Superior temporal gyrus (tissue), 1 donor: Measurements from ENCODE around the gene NDFIP2.

Experiments
- DNase-seq: peaks from one replicate; pipeline ENCODE4 v3.0.0-alpha.2; 2016; ENCODE audit errors: extremely low spot score

The NDFIP2 gene, protein sequence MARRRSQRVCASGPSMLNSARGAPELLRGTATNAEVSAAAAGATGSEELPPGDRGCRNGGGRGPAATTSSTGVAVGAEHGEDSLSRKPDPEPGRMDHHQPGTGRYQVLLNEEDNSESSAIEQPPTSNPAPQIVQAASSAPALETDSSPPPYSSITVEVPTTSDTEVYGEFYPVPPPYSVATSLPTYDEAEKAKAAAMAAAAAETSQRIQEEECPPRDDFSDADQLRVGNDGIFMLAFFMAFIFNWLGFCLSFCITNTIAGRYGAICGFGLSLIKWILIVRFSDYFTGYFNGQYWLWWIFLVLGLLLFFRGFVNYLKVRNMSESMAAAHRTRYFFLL

DNA sequence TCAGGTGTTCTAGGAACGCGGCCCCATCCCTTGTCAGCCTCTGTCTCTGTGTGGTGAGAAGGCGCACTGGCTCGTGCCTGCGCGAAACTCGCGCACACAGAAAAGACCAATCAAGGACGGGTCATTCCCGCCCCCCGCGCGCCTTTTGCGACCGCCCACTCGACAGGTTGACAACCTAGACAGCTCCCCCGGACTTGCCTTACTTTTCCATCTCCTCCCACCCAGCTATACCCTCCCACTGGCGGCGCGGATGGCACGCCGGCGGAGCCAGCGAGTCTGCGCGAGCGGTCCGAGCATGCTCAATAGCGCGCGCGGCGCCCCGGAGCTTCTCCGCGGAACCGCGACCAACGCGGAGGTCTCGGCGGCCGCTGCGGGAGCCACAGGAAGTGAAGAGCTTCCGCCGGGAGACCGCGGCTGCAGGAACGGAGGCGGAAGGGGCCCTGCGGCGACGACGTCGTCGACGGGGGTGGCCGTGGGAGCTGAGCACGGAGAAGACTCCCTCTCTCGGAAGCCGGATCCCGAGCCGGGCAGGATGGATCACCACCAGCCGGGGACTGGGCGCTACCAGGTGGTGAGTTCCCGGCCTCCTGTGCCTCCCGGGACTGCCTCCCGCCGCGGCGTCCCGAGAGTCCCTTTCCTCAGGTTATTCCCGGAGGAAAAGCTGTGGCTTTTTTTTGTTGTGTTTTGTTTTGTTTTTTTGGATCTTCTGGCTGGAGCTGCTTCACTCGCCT lies at the start of gene NDFIP2:
Gene NDFIP2, plus strand, starts transcription at position 202 of the 731 bp plus-strand sequence. Its CDS starts 49 bp downstream, at position 251.
- DNase-seq, result peak; percentile 85

DNA sequence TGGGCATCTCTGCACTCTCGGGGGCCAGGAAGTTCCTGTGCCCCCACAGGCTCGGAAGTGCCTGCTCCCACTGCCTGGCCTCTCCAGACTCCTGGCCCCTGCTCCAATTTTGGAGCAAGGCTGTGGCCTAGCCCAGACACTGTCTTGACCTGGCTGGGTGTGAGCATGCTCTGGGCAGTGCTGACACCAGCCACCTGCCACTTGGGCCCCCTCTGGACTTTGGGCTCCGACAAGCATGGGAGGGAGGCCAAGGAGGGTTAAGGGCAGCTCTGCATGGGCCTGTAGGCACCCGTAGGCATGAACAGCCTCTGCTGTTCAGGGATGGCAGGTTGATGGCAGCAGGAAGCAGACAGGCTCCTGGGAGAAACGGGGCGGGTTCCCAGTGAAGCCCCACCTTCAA lies 48.9 kb upstream of the NDFIP2 start:
- DNase-seq, result no peak

DNA sequence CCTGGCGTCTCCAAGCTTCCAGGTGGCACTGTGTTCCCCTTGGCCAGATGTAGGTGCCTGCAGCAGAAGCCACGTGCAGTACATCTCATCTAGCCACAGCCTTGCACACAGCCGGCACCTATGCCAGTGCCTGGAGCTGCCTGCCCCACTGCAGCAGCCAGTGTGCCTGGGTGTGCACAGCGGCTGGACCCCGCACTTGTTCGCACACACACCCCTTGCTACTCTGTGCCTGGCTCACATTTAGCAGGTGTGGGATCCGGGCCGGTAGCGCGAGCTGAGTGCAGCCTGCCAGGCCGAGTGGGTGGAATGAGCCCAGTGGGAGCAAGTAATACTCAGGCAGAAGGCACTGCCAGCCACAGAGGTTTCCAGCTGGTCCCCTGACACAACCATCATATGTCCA lies 48.0 kb upstream of the NDFIP2 start:
- DNase-seq, result no peak

DNA sequence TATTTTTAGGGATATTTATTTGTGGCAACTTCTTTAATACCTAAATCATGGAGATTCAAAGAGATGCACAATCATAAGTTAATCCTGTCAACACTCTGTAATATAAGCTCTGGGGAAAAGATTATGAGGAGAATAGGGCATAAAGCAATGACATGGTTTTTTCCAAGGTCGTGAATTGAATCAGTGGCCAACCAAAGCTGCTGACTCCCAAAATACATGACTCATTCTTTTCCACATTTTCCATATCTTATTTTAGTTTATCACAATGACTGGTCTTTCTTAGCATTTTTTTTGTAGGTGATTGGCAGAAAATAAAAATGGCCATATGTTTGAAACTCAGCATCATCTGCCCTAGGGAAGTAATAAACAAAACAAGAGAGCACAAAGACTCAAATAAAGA lies 46.4 kb upstream of the NDFIP2 start:
- peak; percentile 48 for DNase-seq

DNA sequence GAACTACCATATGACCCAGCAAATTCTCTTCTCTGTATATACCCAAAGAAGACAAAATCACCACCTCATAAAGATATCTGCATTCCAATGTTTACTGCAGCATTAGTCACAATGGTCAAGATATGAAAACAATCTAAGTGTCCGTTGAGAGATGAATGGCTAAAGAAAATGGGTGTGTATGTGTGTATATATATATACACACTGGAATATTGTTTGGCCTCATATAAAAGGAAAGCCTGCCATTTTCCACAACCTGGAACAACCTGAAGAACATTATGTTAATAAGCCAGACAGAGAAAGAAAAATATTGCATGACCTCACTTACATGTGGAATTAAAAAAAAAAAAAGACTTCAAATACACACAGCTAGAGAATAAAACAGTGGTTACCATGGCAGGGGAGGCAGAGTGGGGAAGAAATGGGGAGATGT lies 45.4 kb upstream of the NDFIP2 start:
- DNase-seq, result no peak

DNA sequence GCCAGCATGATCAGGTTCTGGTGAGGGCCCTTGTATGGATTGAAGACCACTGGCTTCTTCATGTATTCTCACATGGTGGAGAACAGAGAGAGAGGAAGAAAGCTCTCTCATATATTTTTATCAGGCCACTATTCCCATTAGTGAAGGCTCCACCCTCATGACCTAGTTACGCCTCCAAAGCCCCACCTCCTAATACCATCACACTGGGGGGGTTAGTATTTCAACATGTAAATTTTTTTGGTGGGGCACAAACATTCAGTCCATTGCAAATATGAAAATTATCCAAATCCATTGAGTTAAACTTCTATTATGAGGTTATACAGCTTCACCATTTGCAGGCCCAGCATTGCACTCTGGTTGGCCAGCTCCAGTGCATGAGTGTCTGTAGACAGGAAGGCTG lies 41.7 kb upstream of the NDFIP2 start:
- DNase-seq, result no peak

DNA sequence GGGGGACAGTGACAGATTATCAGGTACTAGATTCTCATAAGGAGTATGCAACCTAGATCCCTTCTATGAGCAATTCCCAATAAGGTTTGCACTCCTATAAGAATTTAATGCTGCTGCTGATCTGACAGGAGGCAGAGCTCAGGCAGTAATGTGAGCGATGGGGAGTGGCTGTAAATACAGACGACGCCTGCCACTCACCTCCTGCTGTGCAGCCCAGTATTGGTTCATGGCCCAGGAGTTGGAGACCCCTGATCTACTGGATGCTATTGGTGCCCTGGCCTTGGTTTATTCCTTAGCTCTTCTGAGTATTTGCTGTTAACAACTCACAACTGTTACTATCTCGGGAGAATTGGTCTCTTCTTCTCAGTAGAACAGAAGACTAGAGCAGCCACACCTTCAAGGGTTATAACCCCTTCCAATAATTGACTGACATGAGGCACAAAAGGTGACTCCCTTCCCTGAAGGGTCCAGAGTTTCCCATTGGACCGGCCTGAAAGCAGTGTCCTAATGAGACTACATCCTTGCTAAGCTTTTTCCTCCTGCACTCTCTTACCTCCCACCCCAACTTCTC lies 39.9 kb upstream of the NDFIP2 start:
- DNase-seq, result no peak

DNA sequence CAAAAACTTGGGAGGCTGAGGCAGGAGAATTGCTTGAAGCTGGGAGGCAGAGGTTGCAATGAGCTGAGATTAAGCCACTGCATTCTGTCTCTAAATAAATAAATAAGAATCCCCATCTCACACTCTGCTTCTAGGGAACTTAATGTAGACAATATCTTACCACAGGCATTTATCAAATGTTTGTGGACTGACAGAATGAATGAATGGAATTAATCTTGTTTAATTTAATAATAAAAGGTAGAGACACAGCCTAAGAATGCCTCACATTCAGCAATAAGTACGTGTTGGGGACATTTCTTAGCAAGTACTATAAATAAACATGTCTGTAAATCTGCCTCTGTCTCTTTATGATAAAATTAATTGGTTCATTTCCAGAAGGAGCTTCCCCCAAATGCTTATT lies 38.7 kb upstream of the NDFIP2 start:
- no peak for DNase-seq

DNA sequence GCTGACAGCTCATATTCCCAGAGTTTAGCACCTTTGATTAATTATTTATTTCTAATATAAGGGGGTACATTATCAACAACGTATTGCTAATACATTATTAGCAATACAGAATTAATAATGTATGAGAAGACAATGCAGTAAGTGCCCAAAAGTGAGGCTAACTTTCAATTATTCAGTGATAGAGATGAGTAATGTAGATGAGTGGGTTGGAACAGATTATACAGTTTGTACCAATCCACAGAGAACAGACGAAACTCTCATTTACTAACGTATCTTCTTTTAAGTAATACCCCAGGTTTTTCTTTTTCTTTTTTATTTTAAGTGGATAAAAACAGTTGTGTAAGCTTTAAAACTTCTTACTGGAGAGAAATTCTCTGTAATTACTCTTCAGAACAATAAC lies 38.2 kb upstream of the NDFIP2 start:
- no peak for DNase-seq

DNA sequence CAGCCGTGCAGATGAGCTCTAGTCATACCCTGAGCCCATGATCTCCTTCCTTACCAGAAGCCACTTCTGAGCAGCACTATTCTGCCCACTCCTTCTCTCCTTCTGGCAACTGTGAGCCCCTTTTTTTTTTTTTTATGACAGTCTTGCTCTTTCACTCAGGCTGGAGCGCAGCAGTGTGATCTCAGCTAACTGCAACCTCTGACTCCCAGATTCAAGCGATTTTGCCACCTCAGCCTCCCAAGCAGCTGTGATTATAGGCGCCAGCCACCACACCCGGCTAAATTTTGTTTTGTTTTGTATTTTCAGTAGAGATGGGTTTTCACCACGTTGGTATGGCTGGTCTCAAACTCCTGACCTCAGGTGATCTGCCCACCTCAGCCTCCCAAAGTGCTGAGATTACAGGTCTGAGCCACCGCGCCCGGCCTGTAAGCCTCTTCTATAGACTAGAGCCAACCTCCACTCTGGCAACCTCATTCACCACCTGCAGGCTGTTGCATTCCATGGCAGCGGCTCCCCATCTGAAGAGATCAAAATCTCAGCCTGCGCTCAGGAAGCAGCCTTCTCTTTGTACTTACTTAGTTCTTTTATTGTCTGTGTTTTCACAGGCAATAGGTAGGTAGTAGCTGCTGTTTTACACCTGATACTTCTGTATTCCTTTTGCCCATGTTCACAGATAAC lies 34.8 kb upstream of the NDFIP2 start:
- DNase-seq, result no peak

DNA sequence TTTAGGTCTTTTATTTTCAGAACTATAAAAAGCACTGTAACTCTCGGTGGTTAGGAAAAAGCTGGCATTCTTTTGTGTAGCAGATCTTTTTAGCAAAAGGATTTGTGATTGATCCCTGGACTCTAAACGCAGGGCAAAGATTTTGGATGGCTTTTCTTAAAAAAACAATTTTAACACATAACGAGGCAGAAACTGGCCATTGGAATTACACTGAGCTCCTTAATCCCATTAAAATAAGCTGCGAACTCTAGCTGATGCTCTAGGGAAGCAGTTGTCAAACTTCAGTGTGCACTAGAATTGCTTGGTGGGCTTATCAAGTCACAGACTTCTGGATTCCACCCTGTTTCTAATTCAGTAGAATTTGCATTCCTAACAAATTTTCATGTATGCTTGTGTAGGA lies 33.8 kb upstream of the NDFIP2 start:
- DNase-seq, result no peak

DNA sequence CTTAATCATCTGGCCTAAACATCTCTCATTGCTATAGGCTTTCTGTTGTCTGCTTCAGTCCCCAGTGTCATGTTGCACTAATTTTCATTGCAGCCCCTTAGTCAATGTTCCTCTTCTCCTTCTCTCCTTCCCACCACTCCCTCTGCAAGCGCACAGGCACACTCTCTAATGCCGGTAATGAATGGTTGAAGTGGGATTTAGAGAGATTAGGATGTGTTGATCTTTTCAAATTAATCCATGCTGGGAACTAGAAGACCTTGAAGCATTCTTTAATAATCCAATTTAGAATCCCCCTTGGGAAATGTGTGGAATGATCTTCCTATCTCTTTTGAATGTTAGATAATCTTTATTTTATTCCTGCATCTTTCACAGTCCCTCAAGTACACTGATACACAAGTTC lies 33.2 kb upstream of the NDFIP2 start:
- no peak for DNase-seq

DNA sequence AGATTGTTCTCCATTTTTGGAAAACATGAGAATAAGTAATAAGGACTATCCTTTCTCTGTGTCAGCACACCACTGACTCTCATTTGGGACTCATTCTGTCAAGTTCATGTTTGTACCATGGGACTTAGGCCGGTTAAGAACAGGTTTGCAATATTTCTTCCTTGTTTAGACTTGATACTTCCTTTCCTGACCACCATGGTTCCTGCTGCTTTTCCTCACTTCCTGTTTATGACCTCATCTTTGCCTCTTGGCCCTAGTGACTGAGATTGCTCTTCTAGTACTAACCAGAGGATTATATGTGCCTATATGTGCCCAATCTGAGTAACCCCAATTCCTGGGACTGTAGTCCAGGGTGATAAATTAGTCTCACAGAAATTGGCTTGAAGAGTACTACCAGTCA lies 32.5 kb upstream of the NDFIP2 start:
- DNase-seq, result no peak

DNA sequence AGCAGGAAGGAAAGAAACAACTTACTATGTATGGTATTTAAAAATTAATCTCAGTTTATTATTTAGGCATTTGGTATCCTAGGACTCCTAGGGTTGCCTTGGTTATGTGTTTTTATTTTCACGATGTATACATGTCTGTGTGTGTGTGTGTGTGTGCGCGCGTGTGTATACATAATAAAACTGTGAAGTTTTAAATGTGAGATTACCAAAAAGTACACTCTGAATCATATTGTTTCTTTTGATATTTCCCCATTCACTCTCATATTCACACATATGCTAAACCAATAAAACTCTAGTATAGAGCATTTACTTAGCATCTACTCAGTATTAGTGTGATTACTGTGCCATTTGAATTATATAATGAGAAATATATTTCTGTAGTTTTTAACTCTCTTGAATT lies 30.8 kb upstream of the NDFIP2 start:
- DNase-seq, result no peak

DNA sequence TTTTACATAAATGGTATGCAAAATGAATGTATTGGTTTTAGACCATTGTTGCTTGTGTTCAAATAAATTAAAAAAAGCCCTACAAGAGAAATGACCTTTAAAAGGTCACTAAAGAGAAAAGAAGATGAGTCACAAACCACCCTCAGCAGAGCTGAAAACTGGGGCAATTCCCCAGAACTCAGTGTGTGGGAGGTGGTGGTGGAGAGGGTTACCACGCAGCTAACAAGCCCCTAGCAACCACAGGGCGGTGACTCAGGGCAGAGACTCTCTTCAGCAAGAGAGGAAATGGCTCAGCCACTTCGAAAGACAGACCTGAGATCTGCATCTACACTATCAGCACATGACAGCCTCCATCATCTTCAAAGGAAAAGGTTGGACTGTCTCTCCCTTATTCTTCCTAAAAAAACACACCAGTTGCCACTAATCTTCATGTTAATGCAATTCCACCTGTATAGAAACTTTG lies 29.4 kb upstream of the NDFIP2 start:
- no peak for DNase-seq

DNA sequence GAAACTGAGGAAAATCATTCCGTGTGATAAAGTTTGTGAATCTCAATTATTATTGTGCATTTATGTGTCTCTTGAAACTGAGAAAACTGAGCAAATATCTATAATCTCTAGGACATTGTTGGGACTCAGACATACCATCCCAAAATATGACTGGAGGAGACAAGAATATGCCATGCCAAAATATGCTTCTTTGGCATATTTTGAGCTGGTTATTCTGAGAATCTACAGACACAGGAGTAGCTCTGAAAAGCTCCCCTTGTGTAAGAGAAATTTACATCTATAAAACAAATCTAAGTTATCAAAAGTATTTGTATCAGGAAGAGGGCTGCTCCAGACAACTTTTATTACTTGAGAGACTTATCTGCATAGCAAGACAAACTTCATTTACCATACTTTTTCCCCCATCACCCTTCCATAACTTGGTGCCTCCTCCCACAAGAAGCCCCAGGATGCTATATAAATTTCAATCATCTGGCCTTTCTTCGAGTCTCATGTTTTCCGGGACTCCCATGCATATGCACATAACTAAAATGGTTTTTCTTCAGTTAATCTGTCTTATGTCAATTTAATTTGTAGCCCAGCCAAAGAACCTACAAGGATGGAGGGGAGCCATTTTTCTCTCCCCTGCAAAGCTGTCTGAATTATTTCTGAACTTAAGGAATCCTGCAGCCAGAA lies 28.6 kb upstream of the NDFIP2 start:
- DNase-seq, result no peak

DNA sequence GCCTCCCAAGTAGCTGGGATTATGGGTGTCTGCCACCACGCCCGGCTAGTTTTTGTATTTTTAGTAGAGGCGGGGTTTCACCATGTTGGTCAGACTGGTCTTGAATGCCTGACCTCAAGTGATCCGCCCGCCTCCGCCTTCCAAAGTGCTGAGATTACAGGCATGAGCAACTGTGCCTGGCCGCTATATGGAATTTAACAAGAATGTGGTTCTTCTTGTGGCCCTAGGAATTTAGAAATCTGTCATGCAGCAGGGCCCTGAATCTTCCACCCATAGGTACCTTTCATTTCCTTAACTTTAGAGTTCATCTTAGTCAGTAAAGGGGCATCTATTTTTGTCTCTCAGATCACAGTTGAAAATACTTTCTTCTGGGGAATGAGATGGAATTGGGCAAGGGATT lies 25.6 kb upstream of the NDFIP2 start:
- no peak for DNase-seq

DNA sequence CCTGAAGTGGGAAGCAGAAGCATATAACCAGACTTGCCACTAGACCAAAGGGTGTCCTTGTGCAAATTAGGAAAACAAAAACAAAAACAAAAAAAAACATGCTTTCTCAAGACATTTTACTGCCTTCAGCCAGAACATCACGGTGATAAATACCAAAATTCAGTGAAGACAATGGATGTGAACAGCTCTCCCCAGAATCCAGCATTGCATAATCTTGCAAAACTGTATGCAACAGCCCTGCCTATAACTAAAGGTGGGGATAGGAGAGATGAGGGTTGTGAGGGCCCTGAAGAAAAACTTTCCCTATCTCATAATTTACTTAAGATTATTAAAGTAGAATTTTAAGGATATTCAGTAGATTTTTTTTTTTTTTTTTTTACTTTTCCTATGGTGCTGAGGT lies 24.9 kb upstream of the NDFIP2 start:
- DNase-seq, result no peak

DNA sequence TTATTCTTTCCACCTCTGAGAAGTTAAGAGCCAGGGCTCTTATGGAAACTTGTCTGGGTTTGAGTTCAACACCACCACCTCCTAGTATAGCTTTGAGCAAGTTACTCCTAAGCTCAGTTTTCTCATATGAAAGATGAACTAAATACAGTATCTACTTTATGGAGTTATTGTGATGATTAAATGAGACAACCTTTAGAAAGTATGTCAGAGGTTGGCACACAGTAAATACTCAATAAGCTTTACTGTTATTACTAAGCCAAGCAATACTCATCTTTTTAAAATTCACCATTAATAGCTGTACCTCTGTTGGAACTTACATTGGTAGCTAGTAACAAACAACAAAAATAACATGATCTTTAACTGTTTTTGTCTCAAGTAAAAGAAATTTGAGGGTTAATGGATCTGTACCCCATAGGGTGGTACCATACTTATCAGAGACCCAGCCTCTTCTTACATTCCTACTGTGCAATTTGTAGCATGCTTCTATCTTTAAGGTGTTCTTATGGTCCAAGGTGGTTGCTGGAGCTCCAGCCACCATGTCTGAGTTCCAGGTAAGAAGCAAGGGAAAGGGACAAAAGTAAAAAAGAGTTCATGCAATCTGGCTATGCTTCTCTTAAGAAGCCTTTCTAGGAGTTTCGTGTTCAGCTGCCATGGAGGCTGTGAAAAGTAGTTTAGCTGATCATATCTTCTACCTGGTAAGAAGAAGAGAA lies 24.1 kb upstream of the NDFIP2 start:
- DNase-seq, result no peak

DNA sequence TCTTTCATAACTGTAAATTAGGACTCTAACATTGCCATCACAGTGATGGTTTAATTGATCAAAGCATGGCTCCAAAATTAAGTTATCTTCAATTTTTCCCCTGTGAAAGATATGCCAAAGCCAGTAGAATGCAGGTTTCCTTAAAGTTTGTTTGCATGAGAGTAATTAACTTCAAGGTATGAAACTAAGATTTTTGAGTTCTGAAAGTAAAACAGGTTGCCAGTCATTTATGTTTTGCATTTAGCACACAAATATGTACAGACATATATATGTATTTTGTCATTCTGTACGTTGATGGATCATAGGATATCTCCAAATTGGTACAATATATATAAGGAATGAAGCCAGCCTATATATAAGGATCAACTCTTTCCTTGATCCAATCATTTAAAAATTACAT lies 23.6 kb upstream of the NDFIP2 start:
- no peak for DNase-seq

DNA sequence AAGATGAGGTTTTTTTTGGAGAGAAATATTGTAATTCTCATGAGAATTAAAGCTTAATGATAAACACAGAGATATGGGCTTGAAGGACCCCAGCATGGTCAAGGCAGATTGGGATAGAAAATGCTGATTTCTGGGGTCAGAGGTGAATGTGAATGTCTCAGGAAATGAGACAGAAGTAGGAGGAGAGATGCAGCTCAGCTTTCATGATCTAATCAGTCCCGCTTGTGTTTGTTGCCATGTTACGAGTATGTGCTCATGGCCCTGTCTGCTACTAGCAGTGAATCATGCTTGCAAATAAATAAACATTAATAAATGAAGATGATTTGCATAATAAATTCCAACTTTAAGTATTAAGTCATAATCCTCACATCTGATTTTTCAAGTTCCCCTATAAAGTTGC lies 23.0 kb upstream of the NDFIP2 start:
- no peak for DNase-seq
